SK-N-MC (cell line): ENCODE data around the gene PRDM16.

Source experiments
- DNase-seq: peaks from one replicate; pipeline ENCODE4 v3.0.0-alpha.2; 2011; ENCODE audit warnings: low read depth, low spot score
- H3K27ac ChIP-seq: fragments of 200-600 bp; sonication (generic); 2 replicates; pipeline ENCODE4 v1.5.1; 2016; ENCODE audit warnings: mixed run types
- H3K36me3 ChIP-seq: fragments of 200-600 bp; sonication (generic); 2 replicates; pipeline ENCODE4 v1.6.1; 2017; ENCODE audit warnings: antibody characterized with exemption, low read length, mixed read lengths; ENCODE audit not compliant: insufficient read depth
- H3K4me3 ChIP-seq: fragments of 200-600 bp; sonication (generic); 2 replicates; pipeline ENCODE4 v1.5.1; 2016
- H3K9ac ChIP-seq: fragments of 200-600 bp; sonication (generic); 2 replicates; pipeline ENCODE4 v1.8.0; 2017; ENCODE audit warnings: mixed run types, mixed read lengths; ENCODE audit not compliant: insufficient read length
- H3K9me3 ChIP-seq: fragments of 200-600 bp; sonication (generic); 2 replicates; pipeline ENCODE4 v1.6.1; 2017; ENCODE audit warnings: low read depth, mild to moderate bottlenecking, antibody characterized with exemption, low read length, moderate library complexity, mixed read lengths
- EZH2 ChIP-seq: fragments of 200-600 bp; sonication (generic); IDR thresholded peaks from one replicate; pipeline ENCODE4 v1.6.1; 2017; ENCODE audit warnings: antibody characterized with exemption
- FOXP2 ChIP-seq: optimal IDR thresholded peaks from 2 replicates; pipeline ENCODE3; 2011; ENCODE audit warnings: mild to moderate bottlenecking, moderate library complexity; ENCODE audit not compliant: insufficient read depth; ENCODE audit errors: extremely low read length, control extremely low read depth
- POLR2AphosphoS5 ChIP-seq: IDR thresholded peaks from 2 replicates; pipeline ENCODE4 v1.6.1; 2012; ENCODE audit warnings: mild to moderate bottlenecking, low read depth, low read length, borderline replicate concordance

PRDM16 gene

GRCh38 chr1:3369446-3370076, 300.6 kb downstream of the PRDM16 start:
- H3K27ac ChIP-seq = no peak overlapping the region
- no peak overlapping the region for H3K4me3 ChIP-seq
- no peaks in the 10 kb centered on the region for H3K36me3 ChIP-seq
- no peak overlapping the region for H3K9ac ChIP-seq
- TF ChIP-seq POLR2AphosphoS5 (no peak), FOXP2 (no peak), EZH2 (no peak)
- DNase-seq = no peak
- H3K9me3 ChIP-seq = no peaks in the 10 kb centered on the region

DNA sequence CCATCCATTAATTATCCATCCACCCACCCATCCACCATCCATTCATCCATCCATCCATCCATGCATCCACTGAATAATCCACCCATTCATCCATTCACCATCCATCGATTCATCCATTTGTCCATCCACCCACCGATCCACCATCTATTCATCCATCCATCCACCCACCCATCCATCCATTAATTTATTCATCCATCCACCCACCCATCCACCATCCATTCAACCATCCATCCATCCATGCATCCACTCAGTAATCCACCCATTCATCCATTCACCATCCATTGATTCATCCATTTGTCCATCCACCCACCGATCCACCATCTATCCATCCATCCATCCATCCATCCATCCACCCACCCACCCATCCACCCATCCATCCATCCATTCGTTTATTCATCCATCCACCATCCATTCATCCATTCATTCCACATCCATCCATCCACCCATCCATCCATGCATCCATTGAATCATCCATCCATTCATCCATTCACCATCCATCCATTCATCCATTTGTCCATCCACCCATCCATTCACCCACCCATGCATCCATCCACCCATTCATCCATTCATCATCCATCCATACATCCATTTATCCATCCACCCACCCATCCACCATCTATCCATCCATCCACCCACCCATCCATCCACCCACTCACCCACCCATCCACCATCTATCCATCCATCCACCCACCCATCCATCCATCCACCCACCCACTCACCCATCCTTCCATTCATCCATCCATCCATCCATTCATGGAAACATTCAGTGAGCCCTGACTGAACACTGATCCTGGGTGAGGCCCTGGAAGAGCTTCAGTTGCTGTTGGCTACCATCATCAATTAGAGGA, 302.1 kb downstream of the PRDM16 start:
- TF ChIP-seq FOXP2 (no peak), EZH2 (no peak), POLR2AphosphoS5 (no peak)
- Histone ChIP-seq H3K27ac (no peak overlapping the region), H3K4me3 (no peak overlapping the region), H3K9ac (no peak overlapping the region), H3K9me3 (no peaks in the 10 kb centered on the region), H3K36me3 (no peaks in the 10 kb centered on the region)
- no peak for DNase-seq

GRCh38 chr1:3372317-3372716, 303.3 kb downstream of the PRDM16 start:
- no peak overlapping the region for H3K9ac ChIP-seq
- no peak for TF ChIP-seq EZH2
- no peak for TF ChIP-seq FOXP2
- no peak for TF ChIP-seq POLR2AphosphoS5
- H3K9me3 ChIP-seq = no peaks in the 10 kb centered on the region
- H3K27ac ChIP-seq = no peak overlapping the region
- DNase-seq = no peak
- no peak overlapping the region for H3K4me3 ChIP-seq
- H3K36me3 ChIP-seq = no peaks in the 10 kb centered on the region

GRCh38 chr1:3373175-3373574, 304.2 kb downstream of the PRDM16 start:
- H3K36me3 ChIP-seq = no peaks in the 10 kb centered on the region
- DNase-seq = no peak
- no peak overlapping the region for H3K27ac ChIP-seq
- H3K9ac ChIP-seq = no peak overlapping the region
- H3K4me3 ChIP-seq = no peak overlapping the region
- no peak for TF ChIP-seq EZH2
- no peak for TF ChIP-seq FOXP2
- TF ChIP-seq POLR2AphosphoS5 = no peak
- H3K9me3 ChIP-seq = no peaks in the 10 kb centered on the region

- TF ChIP-seq EZH2 (no peak), POLR2AphosphoS5 (no peak), FOXP2 (no peak)
- H3K9ac ChIP-seq = no peak overlapping the region
- no peaks in the 10 kb centered on the region for H3K9me3 ChIP-seq
- no peak overlapping the region for H3K4me3 ChIP-seq
- H3K27ac ChIP-seq = no peak overlapping the region
- DNase-seq = no peak
- H3K36me3 ChIP-seq = no peaks in the 10 kb centered on the region
These were observed 304.9 kb downstream of the PRDM16 start for GRCh38 chr1:3373700-3374405.

DNA sequence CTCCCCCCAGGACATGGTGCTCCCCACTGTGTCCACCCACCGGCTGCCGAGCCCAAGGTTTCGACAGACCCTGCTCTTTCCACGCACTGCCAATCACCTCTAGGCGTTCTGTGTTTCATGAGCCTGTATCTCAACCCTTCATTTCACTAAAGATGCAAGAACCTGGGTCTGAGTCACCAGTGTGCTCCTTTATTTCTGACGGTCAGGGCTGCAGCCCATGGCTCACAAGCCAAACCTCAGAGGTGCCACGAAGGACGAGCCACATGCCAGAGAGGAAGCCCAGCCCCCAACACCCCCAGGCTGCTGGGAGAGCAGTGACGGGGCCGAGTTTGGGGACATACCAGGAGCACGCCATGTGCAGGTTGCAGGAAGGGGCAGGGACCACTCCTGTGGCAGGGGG, 306.2 kb downstream of the PRDM16 start:
- H3K9me3 ChIP-seq = no peaks in the 10 kb centered on the region
- no peak overlapping the region for H3K4me3 ChIP-seq
- no peak overlapping the region for H3K9ac ChIP-seq
- DNase-seq = no peak
- no peaks in the 10 kb centered on the region for H3K36me3 ChIP-seq
- TF ChIP-seq POLR2AphosphoS5 = no peak
- TF ChIP-seq FOXP2 = no peak
- TF ChIP-seq EZH2 = no peak
- no peak overlapping the region for H3K27ac ChIP-seq

GRCh38 chr1:3377166-3377565, 308.2 kb downstream of the PRDM16 start:
- Histone ChIP-seq H3K4me3 (no peak overlapping the region), H3K9me3 (no peaks in the 10 kb centered on the region), H3K9ac (no peak overlapping the region), H3K36me3 (no peaks in the 10 kb centered on the region), H3K27ac (no peak overlapping the region)
- no peak for DNase-seq
- no peak for TF ChIP-seq POLR2AphosphoS5

DNA sequence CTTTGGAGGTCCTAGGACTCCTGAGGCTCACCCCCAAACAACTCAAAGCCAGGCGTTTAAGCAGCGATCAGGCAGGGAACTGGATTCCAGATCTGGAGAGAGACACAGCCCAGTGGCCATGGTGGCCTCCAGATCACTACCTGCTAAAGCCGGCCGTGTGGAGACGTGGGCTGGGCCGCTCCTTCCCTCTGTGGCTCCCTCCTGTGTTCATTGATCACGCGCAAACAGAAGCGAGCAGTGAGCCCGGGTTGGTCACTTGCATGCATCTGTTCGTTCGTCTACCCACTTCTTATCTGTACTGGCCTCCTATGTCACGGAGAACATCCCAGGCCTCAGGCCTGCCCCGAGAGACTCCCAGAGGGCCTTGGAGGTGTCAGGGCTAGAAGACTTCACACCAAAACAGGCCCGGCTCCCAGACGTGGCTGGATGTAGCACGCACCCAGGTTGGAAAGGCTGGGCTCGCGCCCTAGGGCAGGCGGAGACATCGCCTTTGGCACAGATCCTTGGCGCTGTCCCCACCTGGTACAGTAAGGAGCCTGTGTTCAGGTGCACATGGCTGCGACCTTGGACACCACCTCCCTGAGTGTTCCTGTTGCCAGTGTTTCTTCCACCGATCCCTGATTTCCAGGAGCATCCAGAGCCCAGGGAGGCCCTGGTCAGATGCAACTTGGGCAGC, 308.7 kb downstream of the PRDM16 start:
- no peaks in the 10 kb centered on the region for H3K36me3 ChIP-seq

More for the DNA sequence above, 308.7 kb downstream of the PRDM16 start:
- Histone ChIP-seq H3K9ac (no peak overlapping the region), H3K27ac (no peak overlapping the region), H3K9me3 (no peaks in the 10 kb centered on the region), H3K4me3 (no peak overlapping the region)
- TF ChIP-seq EZH2 (no peak), FOXP2 (no peak), POLR2AphosphoS5 (no peak)
- no peak for DNase-seq
